Stomach (tissue), 4 donors: ENCODE data around the gene PEX26.

Experiments
- CTCF ChIP-seq, 7 experiments: fragments of 450-650 bp in 4 of 7; fragments of 200-600 bp in 3 of 7; sonication (generic) in 3 of 7; IDR thresholded peaks; one replicate each; pipeline ENCODE4 v1.5.1; 2016 to 2019; ENCODE audit warnings: antibody characterized with exemption in 7 of 7, control low read depth in 2 of 7, mild to moderate bottlenecking in 1 of 7
- EP300 ChIP-seq: sonication (generic); formaldehyde crosslinking; IDR thresholded peaks from one replicate; pipeline ENCODE4 v1.6.1; 2017; ENCODE audit warnings: antibody characterized with exemption
- POLR2A ChIP-seq, 4 donors: fragments of 450-650 bp; IDR thresholded peaks; one replicate each; pipeline ENCODE4 v1.6.1; 2016; ENCODE audit warnings: antibody characterized with exemption in 4 of 4, control low read depth in 2 of 4, mild to moderate bottlenecking in 1 of 4, moderate library complexity in 1 of 4
- POLR2AphosphoS5 ChIP-seq, 3 donors: sonication (generic); formaldehyde crosslinking; IDR thresholded peaks; one replicate each; pipeline ENCODE4 v1.6.1; 2016; ENCODE audit warnings: antibody characterized with exemption in 3 of 3

GRCh38 chr22:18110954-18111758 lies 33.4 kb downstream of the PEX26 start:
- TF ChIP-seq CTCF (IDR thresholded peaks at IDR 0.05) (no peak), POLR2A (IDR thresholded peaks at IDR 0.05) (no peak), POLR2AphosphoS5 (IDR thresholded peaks at IDR 0.05) (no peak), EP300 (no peak)
